AG10803 (cell line): ENCODE measurements around the gene SIX1.

Experiments used
- DNase-seq: peaks from one replicate; pipeline ENCODE4 v3.0.0; 2010; ENCODE audit warnings: low read depth
- H3K4me3 ChIP-seq: 2 replicates; pipeline ENCODE4 v1.5.1; 2011; ENCODE audit warnings: mild to moderate bottlenecking, low read length, control low read depth
- CTCF ChIP-seq: conservative IDR thresholded peaks from 2 replicates; pipeline ENCODE4 v1.5.1; 2011; ENCODE audit warnings: mild to moderate bottlenecking, low read length, control low read depth, inconsistent platforms

The SIX1 gene

GRCh38 chr14:60655119-60655897, 6.0 kb upstream of the SIX1 start:
- DNase-seq, result no peak
- H3K4me3 ChIP-seq, result no peak overlapping the region

GRCh38 chr14:60654334-60654821, 5.1 kb upstream of the SIX1 start:
- TF ChIP-seq CTCF, result no peak
- no peak overlapping the region for H3K4me3 ChIP-seq
- peak; percentile 70 for DNase-seq

More at GRCh38 chr14:60655119-60655897, 6.0 kb upstream of the SIX1 start:
- TF ChIP-seq CTCF, result no peak

- no peak overlapping the region for H3K4me3 ChIP-seq
- no peak for TF ChIP-seq CTCF
- DNase-seq, result no peak
These were observed 4.5 kb upstream of the SIX1 start for GRCh38 chr14:60653701-60654161.

- no peak for DNase-seq
- H3K4me3 ChIP-seq, result peak overlapping the region; percentile 20
- no peak for TF ChIP-seq CTCF
These were observed 3.7 kb upstream of the SIX1 start for GRCh38 chr14:60652674-60653651.

- no peak for DNase-seq
- no peak overlapping the region for H3K4me3 ChIP-seq
- TF ChIP-seq CTCF, result no peak
These were observed 2.8 kb upstream of the SIX1 start for GRCh38 chr14:60651796-60652673.

- H3K4me3 ChIP-seq, result no peak overlapping the region
- no peak for DNase-seq
These were observed 2.0 kb upstream of the SIX1 start for GRCh38 chr14:60651086-60651795.

More at GRCh38 chr14:60651086-60651795, 2.0 kb upstream of the SIX1 start:
- TF ChIP-seq CTCF, result no peak
